Measurements from ENCODE around the gene CPLX3. TPM values are rescaled to one million over a fixed set of nuclear protein-coding genes. Genes with fewer than 3 reads are reported as not detected.

The CPLX3 gene
- total RNA-seq, 1 donor from 2014 or later: 1.2 TPM

GRCh38 chr15:74790080-74790916 is 36.1 kb upstream of the CPLX3 start:
- Histone ChIP-seq H3K4me1 (peaks cover 96% of the 10 kb centered on the region), H3K27me3 (ENCODE audit: low read depth) (no peaks in the 10 kb centered on the region), H3K27ac (replicated peaks) (peak overlapping the region; percentile 98), H3K36me3 (no peaks in the 10 kb centered on the region), H3K9me3 (replicated peaks) (no peaks in the 10 kb centered on the region), H3K4me3 (peak overlapping the region; percentile 45)
- intact Hi-C loops (cut with micrococcal nuclease): no loop called here
- no peak for TF ChIP-seq CTCF (IDR thresholded peaks at IDR 0.05; ENCODE audit: borderline replicate concordance)
- DNase-seq: peak; percentile 82

DNA sequence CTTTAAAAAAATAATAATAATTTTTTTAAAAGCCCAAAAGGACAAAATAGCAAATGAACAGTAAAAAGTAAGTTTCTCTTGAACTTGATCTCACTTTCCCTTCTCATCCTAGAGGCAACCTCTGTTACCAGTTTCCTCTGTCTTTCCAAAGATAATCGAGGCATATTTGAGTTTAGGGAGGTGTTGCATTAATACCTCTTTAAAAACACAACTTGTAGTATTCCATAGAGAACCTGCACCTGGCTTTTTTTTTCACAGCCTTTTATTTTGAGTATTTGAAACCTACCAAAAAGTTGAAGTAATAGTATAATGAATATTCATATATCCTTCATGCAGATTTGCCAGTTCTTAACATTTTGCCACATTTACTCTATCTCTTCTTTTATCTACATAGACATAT is 35.4 kb upstream of the CPLX3 start:
- intact Hi-C loops (cut with micrococcal nuclease): no loop called here
- Histone ChIP-seq H3K4me1 (peaks cover 89% of the 10 kb centered on the region), H3K27me3 (ENCODE audit: low read depth) (no peaks in the 10 kb centered on the region), H3K9me3 (replicated peaks) (no peaks in the 10 kb centered on the region), H3K36me3 (no peaks in the 10 kb centered on the region), H3K4me3 (no peak overlapping the region), H3K27ac (replicated peaks) (peak overlapping the region; percentile 98)
- no peak for DNase-seq
- no peak for TF ChIP-seq CTCF (IDR thresholded peaks at IDR 0.05; ENCODE audit: borderline replicate concordance)

GRCh38 chr15:74791667-74792066 is 34.8 kb upstream of the CPLX3 start:
- peak overlapping the region; percentile 98 for H3K27ac ChIP-seq (replicated peaks)
- no peak for DNase-seq
- H3K4me1 ChIP-seq: peaks cover 82% of the 10 kb centered on the region
- intact Hi-C loops (cut with micrococcal nuclease): no loop called here
- H3K4me3 ChIP-seq: no peak overlapping the region
- TF ChIP-seq CTCF (IDR thresholded peaks at IDR 0.05; ENCODE audit: borderline replicate concordance): no peak
- no peaks in the 10 kb centered on the region for H3K36me3 ChIP-seq
- no peaks in the 10 kb centered on the region for H3K9me3 ChIP-seq (replicated peaks)
- H3K27me3 ChIP-seq (ENCODE audit: low read depth): no peaks in the 10 kb centered on the region

- no peaks in the 10 kb centered on the region for H3K36me3 ChIP-seq
- DNase-seq: no peak
- no peaks in the 10 kb centered on the region for H3K27me3 ChIP-seq (ENCODE audit: low read depth)
- peak overlapping the region; percentile 98 for H3K27ac ChIP-seq (replicated peaks)
- no peaks in the 10 kb centered on the region for H3K9me3 ChIP-seq (replicated peaks)
- intact Hi-C loops (cut with micrococcal nuclease): no loop called here
- H3K4me3 ChIP-seq: no peak overlapping the region
- TF ChIP-seq CTCF (IDR thresholded peaks at IDR 0.05; ENCODE audit: borderline replicate concordance): no peak
- peaks cover 78% of the 10 kb centered on the region for H3K4me1 ChIP-seq
Observed at GRCh38 chr15:74792227-74793016, 34.0 kb upstream of the CPLX3 start.

DNA sequence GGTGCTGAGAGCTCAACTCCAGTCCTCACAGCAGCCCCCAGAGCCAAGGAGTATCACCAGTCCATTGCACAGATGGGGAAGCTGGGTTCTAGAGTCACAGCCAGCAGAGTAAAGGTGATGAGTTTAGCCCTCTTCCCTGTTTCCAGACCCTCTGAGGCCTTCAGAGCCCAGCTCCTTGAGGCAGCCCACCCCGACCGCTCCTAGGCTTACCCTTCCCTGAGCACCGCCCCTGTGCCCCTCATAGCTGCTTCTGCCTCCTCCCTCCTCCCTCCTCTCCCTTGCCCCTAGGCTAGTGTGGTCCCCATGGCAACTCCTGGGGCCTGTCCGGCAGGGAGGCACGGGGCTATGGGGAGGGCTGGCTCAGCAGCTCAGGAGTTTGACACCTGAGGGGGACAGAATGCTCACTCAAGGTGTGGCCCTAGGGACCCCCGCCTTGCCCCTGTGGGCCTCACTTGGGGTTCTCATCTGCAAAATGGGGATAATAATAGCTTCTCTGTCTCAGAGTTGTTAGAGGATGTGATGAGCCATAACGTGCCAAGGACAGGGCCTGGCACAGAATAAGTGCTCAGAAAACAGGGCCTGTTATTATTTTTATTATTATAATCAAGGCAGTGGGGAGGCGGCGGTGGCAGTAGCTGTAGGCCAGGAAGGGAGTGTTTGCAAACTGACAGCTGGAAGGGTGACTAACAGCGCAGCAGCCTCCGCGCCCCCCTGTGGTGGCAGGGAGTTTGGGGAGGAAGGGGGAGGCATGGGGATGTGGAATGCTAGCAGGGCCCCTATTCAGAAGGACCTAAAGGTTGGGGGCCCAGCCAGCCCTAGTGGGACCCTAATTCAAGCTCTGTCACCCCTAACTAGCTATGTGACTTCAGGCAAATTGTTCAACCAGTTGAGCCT is 33.0 kb upstream of the CPLX3 start:
- Histone ChIP-seq H3K27me3 (ENCODE audit: low read depth) (no peaks in the 10 kb centered on the region), H3K27ac (replicated peaks) (peak overlapping the region; percentile 17), H3K9me3 (replicated peaks) (no peaks in the 10 kb centered on the region), H3K36me3 (no peaks in the 10 kb centered on the region), H3K4me3 (no peak overlapping the region), H3K4me1 (peaks cover 78% of the 10 kb centered on the region)
- TF ChIP-seq CTCF (IDR thresholded peaks at IDR 0.05; ENCODE audit: borderline replicate concordance): peak; percentile 31
- DNase-seq: no peak
- intact Hi-C loops (cut with micrococcal nuclease): no loop called here

All from left ventricle myocardium inferior (tissue), 1 donor.